NCI-H2196 (cell line): ENCODE data around the gene ATP11B.

Experiments used
- DNase-seq: peaks from one replicate; lab custom pipeline; 2025; ENCODE audit not compliant: unreplicated experiment; lab: John Stamatoyannopoulos, UW

ATP11B gene

GRCh38 chr3:182908471-182908870 lies 115.2 kb downstream of the ATP11B start:
- DNase-seq, result no peak

GRCh38 chr3:182909318-182910040 lies 116.2 kb downstream of the ATP11B start:
- peak; percentile 28 for DNase-seq

GRCh38 chr3:182910936-182911781 lies 117.9 kb downstream of the ATP11B start:
- no peak for DNase-seq

- peak; percentile 35 for DNase-seq
Observed at GRCh38 chr3:182911782-182912111, 118.4 kb downstream of the ATP11B start.

GRCh38 chr3:182912474-182912873 lies 119.2 kb downstream of the ATP11B start:
- no peak for DNase-seq

- peak; percentile 82 for DNase-seq
Observed at GRCh38 chr3:182913889-182914288, 120.6 kb downstream of the ATP11B start.

GRCh38 chr3:182914341-182914740 lies 121.0 kb downstream of the ATP11B start:
- DNase-seq, result no peak

GRCh38 chr3:182917134-182917533 lies 123.8 kb downstream of the ATP11B start:
- DNase-seq, result no peak

- DNase-seq, result no peak
Observed at GRCh38 chr3:182919866-182920357, 126.6 kb downstream of the ATP11B start.

GRCh38 chr3:182920515-182921084 lies 127.3 kb downstream of the ATP11B start:
- no peak for DNase-seq

- no peak for DNase-seq
Observed at GRCh38 chr3:182921665-182922355, 128.5 kb downstream of the ATP11B start.

- no peak for DNase-seq
Observed at GRCh38 chr3:182925330-182925943, 132.1 kb downstream of the ATP11B start.

GRCh38 chr3:182925944-182926337 lies 132.6 kb downstream of the ATP11B start:
- no peak for DNase-seq

GRCh38 chr3:182935803-182936202 lies 142.5 kb downstream of the ATP11B start:
- DNase-seq, result no peak

- no peak for DNase-seq
Observed at GRCh38 chr3:182936239-182936917, 143.1 kb downstream of the ATP11B start.

- DNase-seq, result no peak
Observed at GRCh38 chr3:182936918-182937285, 143.6 kb downstream of the ATP11B start.

GRCh38 chr3:182937293-182938051 lies 144.2 kb downstream of the ATP11B start:
- DNase-seq, result peak; percentile 44

- no peak for DNase-seq
Observed at GRCh38 chr3:182940266-182940808, 147.0 kb downstream of the ATP11B start.

GRCh38 chr3:182941719-182942118 lies 148.4 kb downstream of the ATP11B start:
- no peak for DNase-seq
